Vagina (tissue), 2 donors: ENCODE measurements around the gene SLAMF9.

Source experiments
- CTCF ChIP-seq, 3 experiments: fragments of 450-650 bp in 2 of 3; fragments of 200-600 bp in 1 of 3; sonication (generic) in 1 of 3; IDR thresholded peaks; one replicate each; pipeline ENCODE4 v1.5.1; 2017 to 2019; ENCODE audit warnings: antibody characterized with exemption in 3 of 3, mild to moderate bottlenecking in 2 of 3, moderate library complexity in 2 of 3
- POLR2A ChIP-seq, 2 donors: fragments of 450-650 bp; IDR thresholded peaks; one replicate each; pipeline ENCODE4 v1.6.1; 2017; ENCODE audit warnings: antibody characterized with exemption in 2 of 2, mild to moderate bottlenecking in 2 of 2, moderate library complexity in 2 of 2
- POLR2AphosphoS5 ChIP-seq, 2 donors: sonication (generic); formaldehyde crosslinking; IDR thresholded peaks; one replicate each; pipeline ENCODE4 v1.9.0; 2017; ENCODE audit warnings: antibody characterized with exemption in 2 of 2, mild to moderate bottlenecking in 2 of 2, low read depth in 1 of 2; ENCODE audit not compliant: insufficient read depth in 1 of 2

GRCh38 chr1:159999204-159999603 is 45.2 kb upstream of the SLAMF9 start:
- TF ChIP-seq CTCF (IDR thresholded peaks at IDR 0.05) (no peak), POLR2AphosphoS5 (IDR thresholded peaks at IDR 0.05; ENCODE audit: insufficient read depth in 1 of 2, low read depth in 1 of 2) (no peak), POLR2A (IDR thresholded peaks at IDR 0.05) (no peak)
